ENCODE data around the gene CGA. TPM values are rescaled to one million over a fixed set of nuclear protein-coding genes. Genes with fewer than 3 reads are reported as not detected.

CGA gene
- total and polyA plus RNA-seq, 4 donors = not detected

GRCh38 chr6:87075168-87075567 is 19.7 kb downstream of the CGA start:
- Histone ChIP-seq H3K36me3 (ENCODE audit: control insufficient read depth in 4 of 4, insufficient read depth in 3 of 4, low read depth in 1 of 4, low read length in 3 of 4) (no peaks in the 10 kb centered on the region), H3K4me3 (ENCODE audit: low read depth in 1 of 3, low read length in 3 of 3) (no peak overlapping the region), H3K9ac (ENCODE audit: low read depth in 1 of 2, low read length in 2 of 2) (no peak overlapping the region), H3K27me3 (ENCODE audit: control insufficient read depth in 4 of 4, insufficient read depth in 4 of 4, low read length in 3 of 4) (no peaks in the 10 kb centered on the region), H3K4me1 (ENCODE audit: control insufficient read depth in 4 of 4, insufficient read depth in 4 of 4, low read length in 3 of 4) (no peaks in the 10 kb centered on the region), H3K9me3 (ENCODE audit: control insufficient read depth in 4 of 4, low read length in 3 of 4) (no peaks in the 10 kb centered on the region), H3K27ac (ENCODE audit: low read depth in 1 of 2, low read length in 2 of 2) (no peak overlapping the region)
- TF ChIP-seq HNF4A (conservative IDR thresholded peaks at IDR 0.05) (no peak), RXRA (IDR thresholded peaks at IDR 0.05) (no peak), NR2F2 (IDR thresholded peaks at IDR 0.05) (no peak), FOXA2 (IDR thresholded peaks at IDR 0.05) (no peak), SP1 (IDR thresholded peaks at IDR 0.05) (no peak), HNF4G (IDR thresholded peaks at IDR 0.05) (no peak), GABPA (IDR thresholded peaks at IDR 0.05 in 1 of 2, conservative IDR thresholded peaks at IDR 0.05 in 1 of 2) (no peak), ZBTB33 (IDR thresholded peaks at IDR 0.05) (no peak), JUND (IDR thresholded peaks at IDR 0.05) (no peak)
- no peak for DNase-seq (ENCODE audit: low spot score)
- 89% methylated on average over 2 of the region's 2 CpGs for WGBS

GRCh38 chr6:87074101-87074621 is 20.7 kb downstream of the CGA start:
- Histone ChIP-seq H3K4me1 (ENCODE audit: control insufficient read depth in 4 of 4, insufficient read depth in 4 of 4, low read length in 3 of 4) (no peaks in the 10 kb centered on the region), H3K9ac (ENCODE audit: low read depth in 1 of 2, low read length in 2 of 2) (no peak overlapping the region), H3K9me3 (ENCODE audit: control insufficient read depth in 4 of 4, low read length in 3 of 4) (no peaks in the 10 kb centered on the region), H3K36me3 (ENCODE audit: control insufficient read depth in 4 of 4, insufficient read depth in 3 of 4, low read depth in 1 of 4, low read length in 3 of 4) (no peaks in the 10 kb centered on the region), H3K27me3 (ENCODE audit: control insufficient read depth in 4 of 4, insufficient read depth in 4 of 4, low read length in 3 of 4) (no peaks in the 10 kb centered on the region), H3K27ac (ENCODE audit: low read depth in 1 of 2, low read length in 2 of 2) (no peak overlapping the region), H3K4me3 (ENCODE audit: low read depth in 1 of 3, low read length in 3 of 3) (no peak overlapping the region)
- TF ChIP-seq HNF4G (IDR thresholded peaks at IDR 0.05) (no peak), EGR1 (IDR thresholded peaks at IDR 0.05; ENCODE audit: low read depth in 2 of 2) (no peak), CTCF (IDR thresholded peaks at IDR 0.05; ENCODE audit: low read depth, low read length, missing input control) (no peak), ZBTB33 (IDR thresholded peaks at IDR 0.05) (no peak), HNF4A (conservative IDR thresholded peaks at IDR 0.05) (no peak), RAD21 (IDR thresholded peaks at IDR 0.05) (no peak), FOXA2 (IDR thresholded peaks at IDR 0.05) (no peak), NR2F2 (IDR thresholded peaks at IDR 0.05) (no peak), ATF3 (IDR thresholded peaks at IDR 0.05) (no peak), SP1 (IDR thresholded peaks at IDR 0.05) (no peak), MAX (IDR thresholded peaks at IDR 0.05) (no peak), TAF1 (conservative IDR thresholded peaks at IDR 0.05) (no peak), REST (IDR thresholded peaks at IDR 0.05) (no peak), GABPA (IDR thresholded peaks at IDR 0.05 in 1 of 2, conservative IDR thresholded peaks at IDR 0.05 in 1 of 2) (no peak), JUND (IDR thresholded peaks at IDR 0.05) (no peak)
- 91% methylated on average over 4 of the region's 4 CpGs for WGBS
- DNase-seq (ENCODE audit: low spot score) = no peak

Measured in liver (tissue), 9 donors.